ENCODE measurements around the gene RABGAP1L. TPM values are rescaled to one million over a fixed set of nuclear protein-coding genes. Genes with fewer than 3 reads are reported as not detected.
A peak's percentile ranks its signal among the peaks of the same experiment; 100 is the strongest.
"Not testable (repeated sequence)": the region's sequence is repeated elsewhere in the genome, so short reads cannot be mapped to it uniquely, and the experiment has no call there.

RABGAP1L gene
- total RNA-seq, 2 donors from 2014 or later, result 53.4 to 101 TPM

DNA sequence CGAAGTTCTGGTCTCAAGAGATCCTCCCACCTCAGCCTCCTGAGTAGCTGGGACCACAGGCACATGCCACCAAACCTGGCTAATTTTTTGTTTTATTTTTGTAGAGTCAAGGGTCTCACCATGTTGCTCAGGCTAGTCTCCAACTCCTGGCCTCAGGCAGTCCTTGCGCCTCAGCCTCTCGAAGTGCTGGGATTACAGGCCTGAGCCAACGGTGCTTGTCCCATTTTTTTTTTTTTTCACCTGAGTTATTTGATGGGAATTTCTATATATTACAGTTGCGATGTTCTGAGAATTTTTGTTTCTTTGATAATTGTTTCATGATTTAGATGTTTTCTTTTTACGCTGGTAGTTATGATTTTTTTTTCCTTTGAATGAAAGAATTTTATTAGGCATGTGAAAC lies 2.5 kb downstream of the RABGAP1L start:
- DNase-seq (ENCODE audit: low spot score) (no peak), ATAC-seq (no peak)
- Mint-ChIP-seq H3K4me3 (peak overlapping the region; percentile 92), H3K9me3 (no peaks in the 10 kb centered on the region), H3K27ac (peak overlapping the region in 1 of 2 donors; percentile 14), H3K4me1 (ENCODE audit: low read depth in 2 of 2) (peaks cover 69 to 83% of the 10 kb centered on the region in 2 donors), H3K36me3 (no peaks in the 10 kb centered on the region), H3K27me3 (no peaks in the 10 kb centered on the region)

GRCh38 chr1:174164826-174165225 lies 5.5 kb downstream of the RABGAP1L start:
- Mint-ChIP-seq H3K36me3 (no peaks in the 10 kb centered on the region), H3K27ac (peak overlapping the region; percentile 11 to 58), H3K9me3 (no peaks in the 10 kb centered on the region), H3K27me3 (no peaks in the 10 kb centered on the region), H3K4me3 (peak overlapping the region; percentile 10), H3K4me1 (ENCODE audit: low read depth in 2 of 2) (peaks cover 59 to 71% of the 10 kb centered on the region in 2 donors)
- DNase-seq (ENCODE audit: low spot score) (no peak), ATAC-seq (no peak)

DNA sequence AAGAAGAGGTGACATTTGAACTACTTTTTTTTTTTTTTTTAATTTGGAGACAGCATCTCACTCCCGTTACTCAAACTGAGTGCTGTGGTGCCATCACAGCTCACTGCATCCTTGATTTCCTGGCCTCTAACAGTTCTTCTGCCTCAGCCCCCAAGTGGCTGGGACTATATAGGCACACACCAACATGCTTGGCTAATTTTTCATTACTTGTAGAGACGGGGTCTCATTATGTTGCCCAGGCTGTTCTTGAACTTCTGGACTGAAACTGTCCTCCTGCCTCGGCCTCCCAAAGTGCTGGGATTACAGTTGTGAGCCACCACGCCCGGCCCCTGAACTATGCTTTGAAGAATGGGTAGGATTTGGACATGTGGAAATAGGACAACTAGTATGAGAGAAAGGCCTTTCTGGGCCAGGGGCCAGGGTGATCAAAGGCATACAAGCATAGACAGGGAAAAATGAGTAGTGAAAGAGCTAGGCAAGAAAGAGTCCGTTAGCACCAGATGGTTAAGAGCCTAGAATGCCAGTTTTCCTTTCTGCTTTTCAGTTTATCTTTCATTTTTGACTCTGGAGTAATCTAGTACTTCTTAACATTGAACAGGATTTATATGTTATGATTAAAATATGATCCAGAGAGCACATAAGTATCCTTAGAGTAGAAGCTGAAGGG lies 6.3 kb downstream of the RABGAP1L start:
- no peak for DNase-seq (ENCODE audit: low spot score)
- Mint-ChIP-seq H3K4me1 (ENCODE audit: low read depth in 2 of 2) (peaks cover 56 to 66% of the 10 kb centered on the region in 2 donors), H3K27me3 (no peaks in the 10 kb centered on the region), H3K27ac (peak overlapping the region; percentile 58 to 59), H3K4me3 (peak overlapping the region; percentile 57), H3K36me3 (no peaks in the 10 kb centered on the region), H3K9me3 (no peaks in the 10 kb centered on the region)
- ATAC-seq, result no peak

DNA sequence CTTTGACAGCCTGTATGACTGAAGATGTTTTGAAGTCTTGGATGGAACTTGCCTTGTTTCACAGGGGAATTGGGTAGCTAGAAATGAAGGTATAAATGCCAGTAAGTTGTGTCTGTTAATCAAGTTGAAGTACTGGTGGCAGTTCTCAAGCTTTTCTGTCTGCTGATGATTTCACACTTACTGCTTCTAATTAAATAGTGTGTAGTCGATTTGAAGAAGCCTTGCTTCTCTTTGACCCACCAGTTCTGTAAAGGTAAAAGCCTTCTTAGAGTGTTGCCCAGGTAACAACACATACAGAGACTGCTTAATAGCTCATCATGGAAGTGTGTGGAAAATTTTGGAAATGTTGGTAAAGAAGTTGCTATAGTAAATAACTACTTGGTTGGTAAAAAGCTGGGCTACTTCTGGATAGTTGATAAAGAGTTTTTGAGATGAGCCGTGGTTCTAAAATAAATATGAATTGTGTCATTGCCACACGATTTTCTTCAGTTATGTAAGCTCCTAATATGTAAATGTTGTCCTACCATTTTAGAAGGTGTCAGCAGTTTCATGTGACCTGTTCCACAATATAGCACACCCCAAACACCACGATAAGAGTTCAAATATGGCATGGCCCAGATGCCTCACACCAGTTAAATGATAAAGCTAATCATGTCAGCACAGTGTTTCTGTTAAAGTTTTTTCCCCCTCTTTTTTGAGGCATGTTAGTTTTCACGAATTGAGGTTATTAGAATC lies 7.4 kb downstream of the RABGAP1L start:
- Mint-ChIP-seq H3K36me3 (no peaks in the 10 kb centered on the region), H3K9me3 (no peaks in the 10 kb centered on the region), H3K27ac (peak overlapping the region; percentile 58 to 59), H3K4me1 (ENCODE audit: low read depth in 2 of 2) (peaks cover 48 to 56% of the 10 kb centered on the region in 2 donors), H3K27me3 (no peaks in the 10 kb centered on the region), H3K4me3 (peak overlapping the region; percentile 57)
- DNase-seq (ENCODE audit: low spot score) (no peak), ATAC-seq (no peak)

GRCh38 chr1:174167265-174167803 lies 8.0 kb downstream of the RABGAP1L start:
- Mint-ChIP-seq H3K4me3 (peak overlapping the region; percentile 57), H3K9me3 (no peaks in the 10 kb centered on the region), H3K27ac (peak overlapping the region; percentile 58 to 59), H3K27me3 (no peaks in the 10 kb centered on the region), H3K4me1 (ENCODE audit: low read depth in 2 of 2) (peaks cover 48 to 56% of the 10 kb centered on the region in 2 donors), H3K36me3 (no peaks in the 10 kb centered on the region)
- DNase-seq (ENCODE audit: low spot score) (no peak), ATAC-seq (no peak)

GRCh38 chr1:174169342-174169741 lies 10.0 kb downstream of the RABGAP1L start:
- Mint-ChIP-seq H3K27me3 (no peaks in the 10 kb centered on the region), H3K27ac (no peak overlapping the region), H3K4me3 (no peak overlapping the region), H3K9me3 (no peaks in the 10 kb centered on the region), H3K4me1 (ENCODE audit: low read depth in 2 of 2) (peaks cover 50 to 54% of the 10 kb centered on the region in 2 donors), H3K36me3 (no peaks in the 10 kb centered on the region)
- ATAC-seq, result no peak
- no peak for DNase-seq (ENCODE audit: low spot score)

- Mint-ChIP-seq H3K4me1 (ENCODE audit: low read depth in 2 of 2) (peaks cover 41 to 46% of the 10 kb centered on the region in 2 donors), H3K27me3 (no peaks in the 10 kb centered on the region), H3K27ac (peak overlapping the region in 1 of 2 donors; percentile 68), H3K4me3 (no peak overlapping the region), H3K9me3 (no peaks in the 10 kb centered on the region), H3K36me3 (no peaks in the 10 kb centered on the region)
- ATAC-seq, result no peak
- DNase-seq (ENCODE audit: low spot score), result no peak
These were observed 11.8 kb downstream of the RABGAP1L start for GRCh38 chr1:174171073-174171472.

GRCh38 chr1:174174461-174175329 lies 15.4 kb downstream of the RABGAP1L start:
- Mint-ChIP-seq H3K4me3 (peak overlapping the region; percentile 28), H3K9me3 (peaks cover 3% of the 10 kb centered on the region), H3K27ac (peak overlapping the region; percentile 64 to 68), H3K36me3 (peaks cover 11% of the 10 kb centered on the region), H3K27me3 (no peaks in the 10 kb centered on the region), H3K4me1 (ENCODE audit: low read depth in 2 of 2) (peaks cover 48 to 50% of the 10 kb centered on the region in 2 donors)
- DNase-seq (ENCODE audit: low spot score) (no peak), ATAC-seq (peak; percentile 77 to 95)

DNA sequence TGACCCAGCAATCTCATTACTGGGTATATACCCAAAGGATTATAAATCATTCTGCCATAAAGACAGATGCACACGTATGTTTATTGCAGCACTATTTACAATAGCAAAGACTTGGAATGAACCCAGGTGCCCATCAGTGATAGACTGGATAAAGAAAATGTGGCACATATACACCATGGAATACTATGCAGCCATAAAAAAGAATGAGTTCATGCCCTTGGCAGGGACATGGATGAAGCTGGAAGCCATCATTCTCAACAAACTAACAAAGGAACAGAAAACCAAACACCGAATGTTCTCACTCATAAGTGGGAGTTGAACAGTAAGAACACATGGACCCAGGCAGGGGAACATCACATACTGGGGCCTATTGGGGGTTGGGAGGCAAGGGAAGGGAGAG lies 19.1 kb downstream of the RABGAP1L start:
- H3K4me3 Mint-ChIP-seq; H3K27me3 Mint-ChIP-seq; ATAC-seq; H3K9me3 Mint-ChIP-seq; DNase-seq (ENCODE audit: low spot score): not testable (repeated sequence)
- Mint-ChIP-seq H3K36me3 (peaks cover 11% of the 10 kb centered on the region), H3K27ac (peak overlapping the region in 1 of 2 donors; percentile 42), H3K4me1 (ENCODE audit: low read depth in 2 of 2) (peaks cover 47 to 58% of the 10 kb centered on the region in 2 donors)

GRCh38 chr1:174189428-174190062 lies 30.2 kb downstream of the RABGAP1L start:
- no peaks in the 10 kb centered on the region for H3K36me3 Mint-ChIP-seq
- no peaks in the 10 kb centered on the region for H3K9me3 Mint-ChIP-seq
- DNase-seq (ENCODE audit: low spot score), result no peak
- ATAC-seq, result no peak
- no peak overlapping the region for H3K4me3 Mint-ChIP-seq
- peaks cover 31 to 38% of the 10 kb centered on the region in 2 donors for H3K4me1 Mint-ChIP-seq (ENCODE audit: low read depth in 2 of 2)
- H3K27ac Mint-ChIP-seq, result peak overlapping the region; percentile 37 to 77
- H3K27me3 Mint-ChIP-seq, result no peaks in the 10 kb centered on the region

DNA sequence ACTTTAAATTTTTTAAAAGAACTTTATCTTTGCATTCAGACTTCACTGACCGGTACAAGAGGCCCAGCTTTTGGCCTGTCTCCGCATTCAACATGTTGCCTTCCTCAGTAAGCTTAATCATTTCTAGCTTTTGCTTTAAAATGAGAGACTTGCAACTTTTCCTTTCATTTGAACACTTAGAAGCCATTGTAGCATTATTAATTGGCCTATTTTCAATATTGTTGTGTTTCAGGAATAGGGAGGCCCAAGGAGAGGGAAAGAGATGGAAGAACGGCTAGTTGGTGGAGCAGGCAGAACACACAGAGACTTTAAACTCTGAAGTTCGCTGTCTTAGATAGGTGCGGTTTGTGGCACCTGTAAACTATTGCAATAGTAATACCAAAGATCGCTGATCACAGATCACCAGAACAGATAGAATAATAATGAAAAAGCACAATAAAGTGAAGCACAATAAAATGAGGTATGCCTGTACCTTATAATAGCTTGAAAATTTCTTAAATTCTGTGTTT lies 31.4 kb downstream of the RABGAP1L start:
- DNase-seq (ENCODE audit: low spot score), result no peak
- ATAC-seq, result no peak
- no peaks in the 10 kb centered on the region for H3K27me3 Mint-ChIP-seq
- H3K4me1 Mint-ChIP-seq (ENCODE audit: low read depth in 2 of 2), result peaks cover 24 to 41% of the 10 kb centered on the region in 2 donors
- peak overlapping the region; percentile 17 to 18 for H3K27ac Mint-ChIP-seq
- H3K4me3 Mint-ChIP-seq, result peak overlapping the region; percentile 18
- no peaks in the 10 kb centered on the region for H3K36me3 Mint-ChIP-seq
- H3K9me3 Mint-ChIP-seq, result no peaks in the 10 kb centered on the region

GRCh38 chr1:174191349-174191862 lies 32.1 kb downstream of the RABGAP1L start:
- peaks cover 23 to 43% of the 10 kb centered on the region in 2 donors for H3K4me1 Mint-ChIP-seq (ENCODE audit: low read depth in 2 of 2)
- H3K27me3 Mint-ChIP-seq, result no peaks in the 10 kb centered on the region
- ATAC-seq (no peak), DNase-seq (ENCODE audit: low spot score) (no peak)
- no peaks in the 10 kb centered on the region for H3K36me3 Mint-ChIP-seq
- H3K27ac Mint-ChIP-seq, result no peak overlapping the region
- no peaks in the 10 kb centered on the region for H3K9me3 Mint-ChIP-seq
- H3K4me3 Mint-ChIP-seq, result peak overlapping the region; percentile 40

DNA sequence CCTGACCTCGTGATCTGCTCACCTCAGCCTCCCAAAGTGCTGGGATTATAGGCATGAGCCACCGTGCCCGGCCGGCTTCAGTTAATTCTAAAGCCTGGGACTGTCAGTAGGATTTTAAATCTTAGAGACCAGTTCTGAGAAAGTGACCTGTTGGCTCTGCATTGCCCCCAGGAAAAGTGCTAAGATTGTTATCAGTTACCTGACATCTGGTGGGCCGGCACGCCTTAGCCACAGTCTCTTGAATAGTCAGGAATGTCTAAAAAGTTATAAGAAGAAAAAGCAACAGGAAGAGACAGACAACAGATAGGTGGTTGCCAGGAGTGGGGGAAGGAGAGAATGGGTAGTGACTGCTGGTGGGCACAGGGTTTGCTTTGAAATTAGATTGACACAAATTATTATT lies 35.1 kb downstream of the RABGAP1L start:
- peaks cover 26 to 39% of the 10 kb centered on the region in 2 donors for H3K4me1 Mint-ChIP-seq (ENCODE audit: low read depth in 2 of 2)
- no peaks in the 10 kb centered on the region for H3K27me3 Mint-ChIP-seq
- ATAC-seq, result no peak
- no peak for DNase-seq (ENCODE audit: low spot score)
- H3K9me3 Mint-ChIP-seq, result no peaks in the 10 kb centered on the region
- no peaks in the 10 kb centered on the region for H3K36me3 Mint-ChIP-seq
- no peak overlapping the region for H3K27ac Mint-ChIP-seq
- no peak overlapping the region for H3K4me3 Mint-ChIP-seq

Measured in natural killer cell treated with Interleukin-12 subunit alpha and Interleukin-12 subunit beta and Interleukin-15 and Interleukin-18, amount 100 ng/mL, for 72 hours (primary cell).